Mononuclear cell (primary cell): ENCODE results near the gene ANKZF1. TPM values are rescaled to one million over a fixed set of nuclear protein-coding genes. Genes with fewer than 3 reads are reported as not detected.
A peak's percentile ranks its signal among the peaks of the same experiment; 100 is the strongest.
"Not testable (repeated sequence)": the region's sequence is repeated elsewhere in the genome, so short reads cannot be mapped to it uniquely, and the experiment has no call there.

Experiments used
- H3K27me3 ChIP-seq: 2 replicates; pipeline ENCODE4 v1.6.0; 2011; ENCODE audit warnings: low read length, control low read depth; ENCODE audit not compliant: insufficient read depth
- H3K4me1 ChIP-seq: 2 replicates; pipeline ENCODE4 v1.5.1; 2011; ENCODE audit warnings: mild to moderate bottlenecking, low read length, control low read depth; ENCODE audit not compliant: insufficient read depth
- H3K4me3 ChIP-seq: 2 replicates; pipeline ENCODE4 v1.5.1; 2011; ENCODE audit warnings: mild to moderate bottlenecking, low read length, moderate library complexity
- H3K9me3 ChIP-seq: 2 replicates; pipeline ENCODE4 v1.5.1; 2011; ENCODE audit warnings: low read depth, mild to moderate bottlenecking, control low read depth, low read length
- total RNA-seq: library from RNA; depleted of rRNA; stranded (reverse); fragments of >200 nt; gene quantifications from one replicate; pipeline ENCODE4 v1.2.3, GENCODE V29; 2012

Gene ANKZF1
- total RNA-seq: 45.4 TPM

GRCh38 chr2:219229305-219230058, at the start of gene ANKZF1, which contains the start of gene ATG9A:
Gene ANKZF1 (plus strand): TSS chr2:219229806. CDS start chr2:219230258, 452 bp downstream.
Gene ATG9A (minus strand): TSS chr2:219229636. CDS start chr2:219228024, 1,612 bp downstream.
- Histone ChIP-seq H3K4me1 (peaks cover 51% of the 10 kb centered on the region), H3K9me3 (no peaks in the 10 kb centered on the region), H3K4me3 (peak within 1 kb of the TSS; percentile 80), H3K27me3 (no peaks in the 10 kb centered on the region)

GRCh38 chr2:219180961-219181360, 48.6 kb upstream of the ANKZF1 start:
- peaks cover 56% of the 10 kb centered on the region for H3K4me1 ChIP-seq
- H3K4me3 ChIP-seq: no peak overlapping the region
- no peaks in the 10 kb centered on the region for H3K27me3 ChIP-seq
- H3K9me3 ChIP-seq: no peaks in the 10 kb centered on the region

- H3K27me3 ChIP-seq: no peaks in the 10 kb centered on the region
- no peaks in the 10 kb centered on the region for H3K9me3 ChIP-seq
- H3K4me1 ChIP-seq: peaks cover 52% of the 10 kb centered on the region
- no peak overlapping the region for H3K4me3 ChIP-seq
Measured at GRCh38 chr2:219181531-219181930, 48.1 kb upstream of the ANKZF1 start.

GRCh38 chr2:219182331-219183150, 47.1 kb upstream of the ANKZF1 start:
- peaks cover 48% of the 10 kb centered on the region for H3K4me1 ChIP-seq
- no peaks in the 10 kb centered on the region for H3K9me3 ChIP-seq
- H3K27me3 ChIP-seq: no peaks in the 10 kb centered on the region
- no peak overlapping the region for H3K4me3 ChIP-seq

- Histone ChIP-seq H3K9me3 (no peaks in the 10 kb centered on the region), H3K4me3 (no peak overlapping the region), H3K27me3 (no peaks in the 10 kb centered on the region), H3K4me1 (peaks cover 45% of the 10 kb centered on the region)
Measured at GRCh38 chr2:219183151-219183772, 46.3 kb upstream of the ANKZF1 start.

GRCh38 chr2:219184121-219184520, 45.5 kb upstream of the ANKZF1 start:
- H3K27me3 ChIP-seq: no peaks in the 10 kb centered on the region
- H3K4me3 ChIP-seq: no peak overlapping the region
- no peaks in the 10 kb centered on the region for H3K9me3 ChIP-seq
- peaks cover 39% of the 10 kb centered on the region for H3K4me1 ChIP-seq

GRCh38 chr2:219186754-219187456, 42.7 kb upstream of the ANKZF1 start:
- no peaks in the 10 kb centered on the region for H3K9me3 ChIP-seq
- H3K27me3 ChIP-seq: no peaks in the 10 kb centered on the region
- H3K4me3 ChIP-seq: no peak overlapping the region
- H3K4me1 ChIP-seq: peaks cover 12% of the 10 kb centered on the region

GRCh38 chr2:219197388-219197787, 32.2 kb upstream of the ANKZF1 start:
- H3K9me3 ChIP-seq: no peaks in the 10 kb centered on the region
- H3K4me1 ChIP-seq: no peaks in the 10 kb centered on the region
- H3K4me3 ChIP-seq: no peak overlapping the region
- H3K27me3 ChIP-seq: no peaks in the 10 kb centered on the region

GRCh38 chr2:219198974-219199373, 30.6 kb upstream of the ANKZF1 start:
- Histone ChIP-seq H3K4me3 (no peak overlapping the region), H3K4me1 (no peaks in the 10 kb centered on the region), H3K27me3 (no peaks in the 10 kb centered on the region), H3K9me3 (no peaks in the 10 kb centered on the region)

- no peaks in the 10 kb centered on the region for H3K27me3 ChIP-seq
- no peaks in the 10 kb centered on the region for H3K9me3 ChIP-seq
- H3K4me1 ChIP-seq: no peaks in the 10 kb centered on the region
- no peak overlapping the region for H3K4me3 ChIP-seq
Measured at GRCh38 chr2:219199470-219200211, 30.0 kb upstream of the ANKZF1 start.

GRCh38 chr2:219200502-219201326, 28.9 kb upstream of the ANKZF1 start:
- H3K27me3 ChIP-seq, H3K4me3 ChIP-seq, H3K4me1 ChIP-seq, H3K9me3 ChIP-seq: not testable (repeated sequence)

- H3K9me3 ChIP-seq, H3K27me3 ChIP-seq, H3K4me1 ChIP-seq, H3K4me3 ChIP-seq: not testable (repeated sequence)
Measured at GRCh38 chr2:219201331-219201730, 28.3 kb upstream of the ANKZF1 start.

GRCh38 chr2:219204425-219205164, 25.0 kb upstream of the ANKZF1 start:
- Histone ChIP-seq H3K9me3 (no peaks in the 10 kb centered on the region), H3K4me1 (peaks cover 30% of the 10 kb centered on the region), H3K4me3 (no peak overlapping the region), H3K27me3 (no peaks in the 10 kb centered on the region)
